GM12878 (cell line): ENCODE results near the gene FGFR1OP2. TPM values are rescaled to one million over a fixed set of nuclear protein-coding genes. Genes with fewer than 3 reads are reported as not detected.

Source experiments
- ATAC-seq: fragments of 200-7000 bp; cut with Tn5 transposase; 3 replicates; pipeline ENCODE4 v1.9.1; 2020; ENCODE audit warnings: mild to moderate bottlenecking, moderate library complexity
- BruUV-seq: library from RNA; stranded (reverse); fragments of 400-500 nt; replicated peaks from 2 replicates; lab custom pipeline; 2021; lab: Mats Ljungman, UMichigan
- CTCF ChIA-PET: fragments of 300-600 bp; sonication (Branson Sonifier 250); formaldehyde crosslinking; extraction: SDS; loops from one replicate; lab custom pipeline; 2021; ENCODE audit warnings: inconsistent platforms; lab: Yijun Ruan, JAX
- POLR2A ChIA-PET: fragments of 350-600 bp; formaldehyde crosslinking; extraction: SDS; loops from one replicate; lab custom pipeline; 2021; ENCODE audit warnings: inconsistent platforms; lab: Charles Lee
- RAD21 ChIA-PET: fragments of 300-600 bp; sonication (Branson Sonifier 250); formaldehyde crosslinking; loops from one replicate; lab custom pipeline; 2023; ENCODE audit warnings: antibody characterized with exemption; ENCODE audit not compliant: unreplicated experiment; lab: Charles Lee
- SMC1A ChIA-PET: fragments of 300-600 bp; sonication (Branson Sonifier 250); formaldehyde crosslinking; loops from one replicate; lab custom pipeline; 2023; ENCODE audit not compliant: unreplicated experiment, uncharacterized antibody; lab: Charles Lee
- DNase-seq: peaks from one replicate; pipeline ENCODE4 v3.0.0-alpha.2; 2011; ENCODE audit warnings: low read depth, low spot score
- FAIRE-seq: peaks from 3 replicates; lab custom pipeline; 2011; peaks lifted over from hg19 to GRCh38; lab: Jason Lieb, UNC
- H2AFZ ChIP-seq: 2 replicates; pipeline ENCODE4 v1.6.0; 2011; ENCODE audit warnings: low read depth, low read length, control low read depth; ENCODE audit not compliant: control insufficient read depth
- H3K27ac ChIP-seq: 2 replicates; pipeline ENCODE4 v1.5.1; 2011; ENCODE audit warnings: control low read depth; ENCODE audit not compliant: control insufficient read depth, insufficient read depth
- H3K27me3 ChIP-seq, 2 experiments: replicated peaks in 1 of 2; 2 replicates each; pipeline versions ENCODE4 v1.6.0 to v1.6.1; 2011; ENCODE audit warnings: low read length in 1 of 2; ENCODE audit not compliant: control insufficient read depth in 2 of 2, insufficient read depth in 2 of 2
- H3K36me3 ChIP-seq, 2 experiments: 2 replicates each; pipeline ENCODE4 v1.5.1; 2011; ENCODE audit warnings: low read length in 1 of 2; ENCODE audit not compliant: control insufficient read depth in 2 of 2, insufficient read depth in 2 of 2
- H3K4me1 ChIP-seq: 2 replicates; pipeline ENCODE4 v1.6.1; 2011; ENCODE audit warnings: mild to moderate bottlenecking, low read length, moderate library complexity, mixed read lengths; ENCODE audit not compliant: control insufficient read depth, insufficient read depth
- H3K4me2 ChIP-seq: 2 replicates; pipeline ENCODE4 v1.6.0; 2011; ENCODE audit warnings: control low read depth; ENCODE audit not compliant: control insufficient read depth, insufficient read depth
- H3K4me3 ChIP-seq: fragments of 200-600 bp; sonication (generic); 2 replicates; pipeline ENCODE4 v1.5.1; 2016
- H3K79me2 ChIP-seq: 2 replicates; pipeline ENCODE4 v1.6.0; 2011; ENCODE audit warnings: low read length; ENCODE audit not compliant: control insufficient read depth, insufficient read depth
- H3K9ac ChIP-seq: 2 replicates; pipeline ENCODE4 v1.8.0; 2011; ENCODE audit warnings: low read length, control low read depth, mixed read lengths; ENCODE audit not compliant: control insufficient read depth, insufficient read depth
- H3K9me3 ChIP-seq: replicated peaks from 3 replicates; pipeline ENCODE4 v1.5.1; 2011; ENCODE audit warnings: mild to moderate bottlenecking, low read length; ENCODE audit not compliant: control insufficient read depth, insufficient read depth
- H4K20me1 ChIP-seq: 2 replicates; pipeline ENCODE4 v1.6.0; 2011; ENCODE audit not compliant: control insufficient read depth, insufficient read depth
- CBX5 ChIP-seq: sonication (generic); IDR thresholded peaks from 2 replicates; pipeline ENCODE4 v1.6.1; 2016; ENCODE audit warnings: low read depth, moderate library complexity, mild to moderate bottlenecking, inconsistent platforms
- CREM ChIP-seq: IDR thresholded peaks from 2 replicates; pipeline ENCODE4 v1.6.1; 2014; ENCODE audit warnings: antibody characterized with exemption, low read depth
- ETV6 ChIP-seq, 2 experiments: fragments of 450-650 bp in 1 of 2; IDR thresholded peaks in 1 of 2; conservative IDR thresholded peaks in 1 of 2; 2 replicates each; pipeline ENCODE4 v1.6.1; 2014; ENCODE audit warnings: antibody characterized with exemption in 1 of 2, borderline replicate concordance in 1 of 2, low read depth in 1 of 2, mild to moderate bottlenecking in 1 of 2, moderate library complexity in 1 of 2
- KDM1A ChIP-seq: fragments of 200-600 bp; sonication (generic); IDR thresholded peaks from 2 replicates; pipeline ENCODE4 v1.6.1; 2016; ENCODE audit warnings: borderline replicate concordance
- MAX ChIP-seq: IDR thresholded peaks from 2 replicates; pipeline ENCODE4 v1.6.1; 2012; ENCODE audit warnings: low read depth, low read length, improper control_type of control experiment
- NR2C2 ChIP-seq: IDR thresholded peaks from 2 replicates; pipeline ENCODE4 v1.6.1; 2011; ENCODE audit warnings: borderline replicate concordance, low read depth; ENCODE audit not compliant: control insufficient read depth, insufficient read length
- POLR2AphosphoS2 ChIP-seq: IDR thresholded peaks from 2 replicates; pipeline ENCODE4 v1.6.1; 2011; ENCODE audit warnings: low read depth, mild to moderate bottlenecking, low read length, improper control_type of control experiment, moderate library complexity
- SUPT20H ChIP-seq: IDR thresholded peaks from 2 replicates; pipeline ENCODE4 v1.6.1; 2011; ENCODE audit warnings: low read depth, mild to moderate bottlenecking, low read length, moderate library complexity, borderline replicate concordance; ENCODE audit not compliant: control insufficient read depth
- TAF1 ChIP-seq: IDR thresholded peaks from 2 replicates; pipeline ENCODE4 v1.6.1; 2011; ENCODE audit warnings: mild to moderate bottlenecking, low read depth, low read length, borderline replicate concordance
- TCF3 ChIP-seq: IDR thresholded peaks from 2 replicates; pipeline ENCODE4 v1.6.1; 2012; ENCODE audit warnings: low read depth, mild to moderate bottlenecking, low read length, borderline replicate concordance; ENCODE audit not compliant: insufficient read depth
- ZNF24 ChIP-seq: fragments of 450-650 bp; IDR thresholded peaks from 2 replicates; pipeline ENCODE4 v1.6.1; 2017; ENCODE audit warnings: antibody characterized with exemption, mild to moderate bottlenecking
- WGBS: methylation state at CpG from one replicate; pipeline ENCODE4 v1.1.6; 2016; ENCODE audit warnings: low lambda C conversion rate; ENCODE audit not compliant: insufficient replicate concordance, insufficient coverage; ENCODE audit errors: missing lambda C conversion rate; 5-methylcytosine and 5-hydroxymethylcytosine counted together
- in situ Hi-C: fragments of 300-500 bp; cut with MboI; formaldehyde crosslinking; loops from 9 replicates; pipeline ENCODE4 v1.14.3; 2018; ENCODE audit warnings: mixed read lengths
- intact Hi-C: fragments of 100-400 bp; cut with micrococcal nuclease; formaldehyde crosslinking; loops from one replicate; pipeline ENCODE4 v1.14.2; 2022; ENCODE audit not compliant: unreplicated experiment
- polyA plus RNA-seq, 11 experiments: library from polyadenylated mRNA; depleted of rRNA in 4 of 11; unstranded in 6 of 11; stranded (reverse) in 5 of 11; fragments of >200 nt; fragmentation: Nextera tagmentation in 4 of 11; fragmentation: Illumina TruSeq in 1 of 11; extraction: Ambion mirVana in 4 of 11; extraction: Trizol in 1 of 11; gene quantifications; 1 replicate in 1 of 11; 2 replicates in 10 of 11; pipeline versions ENCODE4 v1.2.1 to v1.2.3, GENCODE V29; 2011 to 2016; ENCODE audit warnings: inconsistent platforms in 2 of 11, missing spikeins in 2 of 11, low read depth in 1 of 11
- total RNA-seq, 4 experiments: library from RNA; depleted of rRNA in 3 of 4; stranded (reverse); fragments of >200 nt in 3 of 4; fragmentation: Illumina TruSeq in 1 of 4; extraction: Trizol in 1 of 4; gene quantifications; 2 replicates each; pipeline versions ENCODE4 v1.2.1 to v1.2.3, GENCODE V29; 2013 to 2021
- TF ChIP-seq, protein P1 (sequence below): fragments of 450-650 bp; IDR thresholded peaks from 2 replicates; pipeline ENCODE4 v1.6.1; 2018; ENCODE audit warnings: borderline replicate concordance, mild to moderate bottlenecking; ENCODE audit not compliant: partially characterized antibody
- TF ChIP-seq, protein P2 (sequence below): IDR thresholded peaks from 2 replicates; pipeline ENCODE4 v1.6.1; 2012; ENCODE audit warnings: low read length, inconsistent platforms
- TF ChIP-seq, protein P3 (sequence below): fragments of 450-650 bp; formaldehyde crosslinking; IDR thresholded peaks from 2 replicates; pipeline ENCODE4 v1.4.0; 2022; ENCODE audit warnings: mild to moderate bottlenecking, moderate library complexity
- TF ChIP-seq, protein P4 (sequence below): IDR thresholded peaks from 2 replicates; pipeline ENCODE4 v1.6.1; 2012; ENCODE audit warnings: low read depth, low read length, improper control_type of control experiment

The FGFR1OP2 gene
- total and polyA plus RNA-seq, 10 of the 15 experiments (the other 5 are each of a cell fraction or from before 2014, with no cell fraction given), result 28.5 to 59.1 (median 38.3) TPM

GRCh38 chr12:26961803-26962202 is 23.5 kb downstream of the FGFR1OP2 start:
- RAD21 ChIA-PET, result no interaction called here
- BruUV-seq, result no TSS peak
- H3K4me3 ChIP-seq, result no peak overlapping the region
- no peak for ATAC-seq
- no peak overlapping the region for H3K4me2 ChIP-seq
- in situ Hi-C loops (no loop called here), intact Hi-C loops (no loop called here)
- peaks cover 0 to 17% of the 10 kb centered on the region in 2 experiments; a peak in 2 of 4 replicates for H3K36me3 ChIP-seq
- CTCF ChIA-PET, result interaction anchor here (0.7 to 0.9 kb wide), 3 partner anchors 54 to 473 kb away, joined by 3 read pairs; no protein-coding TSS in a partner anchor
- no peaks in the 10 kb centered on the region for H3K9me3 ChIP-seq
- DNase-seq, result no peak
- H2AFZ ChIP-seq, result no peak overlapping the region
- no peak overlapping the region for H3K9ac ChIP-seq
- no peaks in the 10 kb centered on the region for H4K20me1 ChIP-seq
- SMC1A ChIA-PET, result no interaction called here
- WGBS, result 100% methylated on average over 1 of the region's 1 CpG
- no peak for FAIRE-seq
- POLR2A ChIA-PET, result interaction anchor here (1.3 kb wide), 1 partner anchor 10 kb away, joined by 3 read pairs; no protein-coding TSS in a partner anchor
- H3K79me2 ChIP-seq, result no peaks in the 10 kb centered on the region
- H3K27ac ChIP-seq, result no peak overlapping the region
- H3K4me1 ChIP-seq, result no peaks in the 10 kb centered on the region
- H3K27me3 ChIP-seq, result no peaks in the 10 kb centered on the region
- TF ChIP-seq, protein P1, sequence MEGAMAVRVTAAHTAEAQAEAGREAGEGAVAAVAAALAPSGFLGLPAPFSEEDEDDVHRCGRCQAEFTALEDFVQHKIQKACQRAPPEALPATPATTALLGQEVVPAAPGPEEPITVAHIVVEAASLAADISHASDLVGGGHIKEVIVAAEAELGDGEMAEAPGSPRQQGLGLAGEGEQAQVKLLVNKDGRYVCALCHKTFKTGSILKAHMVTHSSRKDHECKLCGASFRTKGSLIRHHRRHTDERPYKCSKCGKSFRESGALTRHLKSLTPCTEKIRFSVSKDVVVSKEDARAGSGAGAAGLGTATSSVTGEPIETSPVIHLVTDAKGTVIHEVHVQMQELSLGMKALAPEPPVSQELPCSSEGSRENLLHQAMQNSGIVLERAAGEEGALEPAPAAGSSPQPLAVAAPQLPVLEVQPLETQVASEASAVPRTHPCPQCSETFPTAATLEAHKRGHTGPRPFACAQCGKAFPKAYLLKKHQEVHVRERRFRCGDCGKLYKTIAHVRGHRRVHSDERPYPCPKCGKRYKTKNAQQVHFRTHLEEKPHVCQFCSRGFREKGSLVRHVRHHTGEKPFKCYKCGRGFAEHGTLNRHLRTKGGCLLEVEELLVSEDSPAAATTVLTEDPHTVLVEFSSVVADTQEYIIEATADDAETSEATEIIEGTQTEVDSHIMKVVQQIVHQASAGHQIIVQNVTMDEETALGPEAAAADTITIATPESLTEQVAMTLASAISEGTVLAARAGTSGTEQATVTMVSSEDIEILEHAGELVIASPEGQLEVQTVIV, result no peak
- TF ChIP-seq ZNF24 (no peak), CREM (no peak), NR2C2 (no peak), ETV6 (conservative IDR thresholded peaks at IDR 0.05 in 1 of 2, IDR thresholded peaks at IDR 0.05 in 1 of 2; ENCODE audit: borderline replicate concordance in 1 of 2, low read depth in 1 of 2) (no peak), SUPT20H (no peak), TCF3 (no peak), TAF1 (no peak), MAX (no peak), KDM1A (no peak), POLR2AphosphoS2 (no peak), CBX5 (no peak)
- TF ChIP-seq, protein P2, sequence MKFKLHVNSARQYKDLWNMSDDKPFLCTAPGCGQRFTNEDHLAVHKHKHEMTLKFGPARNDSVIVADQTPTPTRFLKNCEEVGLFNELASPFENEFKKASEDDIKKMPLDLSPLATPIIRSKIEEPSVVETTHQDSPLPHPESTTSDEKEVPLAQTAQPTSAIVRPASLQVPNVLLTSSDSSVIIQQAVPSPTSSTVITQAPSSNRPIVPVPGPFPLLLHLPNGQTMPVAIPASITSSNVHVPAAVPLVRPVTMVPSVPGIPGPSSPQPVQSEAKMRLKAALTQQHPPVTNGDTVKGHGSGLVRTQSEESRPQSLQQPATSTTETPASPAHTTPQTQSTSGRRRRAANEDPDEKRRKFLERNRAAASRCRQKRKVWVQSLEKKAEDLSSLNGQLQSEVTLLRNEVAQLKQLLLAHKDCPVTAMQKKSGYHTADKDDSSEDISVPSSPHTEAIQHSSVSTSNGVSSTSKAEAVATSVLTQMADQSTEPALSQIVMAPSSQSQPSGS, result no peak
- TF ChIP-seq, protein P3, sequence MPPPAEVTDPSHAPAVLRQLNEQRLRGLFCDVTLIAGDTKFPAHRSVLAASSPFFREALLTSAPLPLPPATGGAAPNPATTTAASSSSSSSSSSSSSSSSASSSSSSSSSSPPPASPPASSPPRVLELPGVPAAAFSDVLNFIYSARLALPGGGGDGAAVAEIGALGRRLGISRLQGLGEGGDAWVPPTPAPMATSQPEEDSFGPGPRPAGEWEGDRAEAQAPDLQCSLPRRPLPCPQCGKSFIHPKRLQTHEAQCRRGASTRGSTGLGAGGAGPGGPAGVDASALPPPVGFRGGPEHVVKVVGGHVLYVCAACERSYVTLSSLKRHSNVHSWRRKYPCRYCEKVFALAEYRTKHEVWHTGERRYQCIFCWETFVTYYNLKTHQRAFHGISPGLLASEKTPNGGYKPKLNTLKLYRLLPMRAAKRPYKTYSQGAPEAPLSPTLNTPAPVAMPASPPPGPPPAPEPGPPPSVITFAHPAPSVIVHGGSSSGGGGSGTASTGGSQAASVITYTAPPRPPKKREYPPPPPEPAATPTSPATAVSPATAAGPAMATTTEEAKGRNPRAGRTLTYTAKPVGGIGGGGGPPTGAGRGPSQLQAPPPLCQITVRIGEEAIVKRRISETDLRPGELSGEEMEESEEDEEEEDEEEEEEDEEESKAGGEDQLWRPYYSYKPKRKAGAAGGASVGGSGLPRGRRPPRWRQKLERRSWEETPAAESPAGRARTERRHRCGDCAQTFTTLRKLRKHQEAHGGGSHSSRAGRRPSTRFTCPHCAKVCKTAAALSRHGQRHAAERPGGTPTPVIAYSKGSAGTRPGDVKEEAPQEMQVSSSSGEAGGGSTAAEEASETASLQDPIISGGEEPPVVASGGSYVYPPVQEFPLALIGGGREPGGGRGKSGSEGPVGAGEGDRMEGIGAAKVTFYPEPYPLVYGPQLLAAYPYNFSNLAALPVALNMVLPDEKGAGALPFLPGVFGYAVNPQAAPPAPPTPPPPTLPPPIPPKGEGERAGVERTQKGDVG (CRISPR knock-in tag), result no peak
- TF ChIP-seq, protein P4, sequence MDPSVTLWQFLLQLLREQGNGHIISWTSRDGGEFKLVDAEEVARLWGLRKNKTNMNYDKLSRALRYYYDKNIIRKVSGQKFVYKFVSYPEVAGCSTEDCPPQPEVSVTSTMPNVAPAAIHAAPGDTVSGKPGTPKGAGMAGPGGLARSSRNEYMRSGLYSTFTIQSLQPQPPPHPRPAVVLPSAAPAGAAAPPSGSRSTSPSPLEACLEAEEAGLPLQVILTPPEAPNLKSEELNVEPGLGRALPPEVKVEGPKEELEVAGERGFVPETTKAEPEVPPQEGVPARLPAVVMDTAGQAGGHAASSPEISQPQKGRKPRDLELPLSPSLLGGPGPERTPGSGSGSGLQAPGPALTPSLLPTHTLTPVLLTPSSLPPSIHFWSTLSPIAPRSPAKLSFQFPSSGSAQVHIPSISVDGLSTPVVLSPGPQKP, result no peak
